Measurements from ENCODE around the gene CFAP221.

Gene CFAP221

DNA sequence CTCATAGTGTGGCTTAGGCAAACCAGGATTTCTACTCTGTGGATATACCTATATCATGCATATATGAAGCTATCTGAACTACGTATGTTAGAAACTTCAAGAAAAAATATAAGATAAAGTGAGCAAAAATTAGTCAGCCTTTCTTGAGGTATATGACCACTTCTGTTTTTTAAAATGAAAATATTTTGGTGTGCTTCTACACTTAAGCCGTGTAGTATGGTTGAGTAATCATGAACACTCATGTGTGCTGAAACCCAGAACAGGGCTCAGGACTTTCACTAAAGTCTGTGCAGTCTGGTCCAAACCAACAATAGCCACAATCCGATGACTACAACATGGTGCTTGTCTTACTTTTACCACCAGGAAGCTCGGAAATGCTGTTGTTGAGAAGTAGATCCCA, 85.9 kb downstream of the CFAP221 start:
- H3K36me3 ChIP-seq (ENCODE audit: low read depth): no peaks in the 10 kb centered on the region
- no peak overlapping the region for H3K27ac ChIP-seq (ENCODE audit: poor library complexity, severe bottlenecking)
- H3K4me3 ChIP-seq (ENCODE audit: severe bottlenecking): no peak overlapping the region
- H3K9me3 ChIP-seq (ENCODE audit: severe bottlenecking): no peaks in the 10 kb centered on the region
- ATAC-seq (ENCODE audit: low read depth): no peak
- TF ChIP-seq, protein P1, sequence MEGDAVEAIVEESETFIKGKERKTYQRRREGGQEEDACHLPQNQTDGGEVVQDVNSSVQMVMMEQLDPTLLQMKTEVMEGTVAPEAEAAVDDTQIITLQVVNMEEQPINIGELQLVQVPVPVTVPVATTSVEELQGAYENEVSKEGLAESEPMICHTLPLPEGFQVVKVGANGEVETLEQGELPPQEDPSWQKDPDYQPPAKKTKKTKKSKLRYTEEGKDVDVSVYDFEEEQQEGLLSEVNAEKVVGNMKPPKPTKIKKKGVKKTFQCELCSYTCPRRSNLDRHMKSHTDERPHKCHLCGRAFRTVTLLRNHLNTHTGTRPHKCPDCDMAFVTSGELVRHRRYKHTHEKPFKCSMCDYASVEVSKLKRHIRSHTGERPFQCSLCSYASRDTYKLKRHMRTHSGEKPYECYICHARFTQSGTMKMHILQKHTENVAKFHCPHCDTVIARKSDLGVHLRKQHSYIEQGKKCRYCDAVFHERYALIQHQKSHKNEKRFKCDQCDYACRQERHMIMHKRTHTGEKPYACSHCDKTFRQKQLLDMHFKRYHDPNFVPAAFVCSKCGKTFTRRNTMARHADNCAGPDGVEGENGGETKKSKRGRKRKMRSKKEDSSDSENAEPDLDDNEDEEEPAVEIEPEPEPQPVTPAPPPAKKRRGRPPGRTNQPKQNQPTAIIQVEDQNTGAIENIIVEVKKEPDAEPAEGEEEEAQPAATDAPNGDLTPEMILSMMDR (IDR thresholded peaks at IDR 0.05; ENCODE audit: poor library complexity, severe bottlenecking): no peak
- no peaks in the 10 kb centered on the region for H3K27me3 ChIP-seq (ENCODE audit: insufficient read depth, poor library complexity, severe bottlenecking)
- no peak for DNase-seq (ENCODE audit: low spot score)
- H3K4me1 ChIP-seq (ENCODE audit: insufficient read depth, poor library complexity, severe bottlenecking): no peaks in the 10 kb centered on the region

DNA sequence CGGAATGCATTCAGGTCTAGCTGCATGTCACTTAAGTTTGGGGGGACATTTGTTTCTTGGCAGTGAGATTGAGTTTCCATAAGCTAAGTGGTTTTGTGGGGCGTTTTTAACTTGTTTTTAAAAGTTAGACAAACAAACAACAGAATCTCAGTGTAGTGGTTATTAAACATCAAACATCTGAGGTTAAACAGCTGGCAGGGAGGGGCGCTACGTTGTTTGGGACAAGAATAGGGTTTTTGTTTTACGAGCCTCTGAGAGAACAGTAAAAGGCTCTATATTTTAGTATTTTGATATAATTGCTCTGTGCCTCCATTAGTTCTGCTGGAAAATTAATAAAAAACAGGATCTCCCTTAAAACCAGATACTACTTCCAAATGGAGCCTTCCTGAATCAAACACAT, 93.1 kb downstream of the CFAP221 start:
- DNase-seq (ENCODE audit: low spot score) (no peak), ATAC-seq (ENCODE audit: low read depth) (no peak)
- H3K9me3 ChIP-seq (ENCODE audit: severe bottlenecking): no peaks in the 10 kb centered on the region
- no peaks in the 10 kb centered on the region for H3K36me3 ChIP-seq (ENCODE audit: low read depth)
- H3K27ac ChIP-seq (ENCODE audit: poor library complexity, severe bottlenecking): no peak overlapping the region
- TF ChIP-seq, protein P1 (IDR thresholded peaks at IDR 0.05; ENCODE audit: poor library complexity, severe bottlenecking): no peak
- H3K27me3 ChIP-seq (ENCODE audit: insufficient read depth, poor library complexity, severe bottlenecking): no peaks in the 10 kb centered on the region
- H3K4me1 ChIP-seq (ENCODE audit: insufficient read depth, poor library complexity, severe bottlenecking): peaks cover 2% of the 10 kb centered on the region
- no peak overlapping the region for H3K4me3 ChIP-seq (ENCODE audit: severe bottlenecking)

DNA sequence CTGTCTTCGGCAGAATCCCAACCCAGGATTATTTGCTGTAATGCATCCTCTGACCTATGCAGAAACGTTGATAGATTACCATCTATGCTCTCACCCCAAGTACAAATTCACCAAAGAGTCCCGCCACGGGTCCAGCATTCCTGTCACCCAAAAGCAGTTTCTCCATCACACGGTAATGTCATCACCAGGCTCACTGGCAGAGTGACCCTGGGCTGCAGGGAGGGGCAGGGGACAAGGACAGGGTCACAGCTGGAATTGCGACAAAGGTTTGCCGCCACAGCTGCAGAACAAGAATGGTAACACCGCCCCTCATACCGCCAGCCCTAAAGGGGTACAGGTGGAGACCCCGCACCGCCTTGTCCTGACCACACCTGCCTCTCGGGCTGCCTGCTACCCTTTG, 94.0 kb downstream of the CFAP221 start:
- H3K27ac ChIP-seq (ENCODE audit: poor library complexity, severe bottlenecking): no peak overlapping the region
- no peaks in the 10 kb centered on the region for H3K27me3 ChIP-seq (ENCODE audit: insufficient read depth, poor library complexity, severe bottlenecking)
- TF ChIP-seq, protein P1 (IDR thresholded peaks at IDR 0.05; ENCODE audit: poor library complexity, severe bottlenecking): no peak
- H3K9me3 ChIP-seq (ENCODE audit: severe bottlenecking): no peaks in the 10 kb centered on the region
- DNase-seq (ENCODE audit: low spot score) (no peak), ATAC-seq (ENCODE audit: low read depth) (no peak)
- no peak overlapping the region for H3K4me3 ChIP-seq (ENCODE audit: severe bottlenecking)
- peaks cover 2% of the 10 kb centered on the region for H3K4me1 ChIP-seq (ENCODE audit: insufficient read depth, poor library complexity, severe bottlenecking)
- H3K36me3 ChIP-seq (ENCODE audit: low read depth): no peaks in the 10 kb centered on the region

DNA sequence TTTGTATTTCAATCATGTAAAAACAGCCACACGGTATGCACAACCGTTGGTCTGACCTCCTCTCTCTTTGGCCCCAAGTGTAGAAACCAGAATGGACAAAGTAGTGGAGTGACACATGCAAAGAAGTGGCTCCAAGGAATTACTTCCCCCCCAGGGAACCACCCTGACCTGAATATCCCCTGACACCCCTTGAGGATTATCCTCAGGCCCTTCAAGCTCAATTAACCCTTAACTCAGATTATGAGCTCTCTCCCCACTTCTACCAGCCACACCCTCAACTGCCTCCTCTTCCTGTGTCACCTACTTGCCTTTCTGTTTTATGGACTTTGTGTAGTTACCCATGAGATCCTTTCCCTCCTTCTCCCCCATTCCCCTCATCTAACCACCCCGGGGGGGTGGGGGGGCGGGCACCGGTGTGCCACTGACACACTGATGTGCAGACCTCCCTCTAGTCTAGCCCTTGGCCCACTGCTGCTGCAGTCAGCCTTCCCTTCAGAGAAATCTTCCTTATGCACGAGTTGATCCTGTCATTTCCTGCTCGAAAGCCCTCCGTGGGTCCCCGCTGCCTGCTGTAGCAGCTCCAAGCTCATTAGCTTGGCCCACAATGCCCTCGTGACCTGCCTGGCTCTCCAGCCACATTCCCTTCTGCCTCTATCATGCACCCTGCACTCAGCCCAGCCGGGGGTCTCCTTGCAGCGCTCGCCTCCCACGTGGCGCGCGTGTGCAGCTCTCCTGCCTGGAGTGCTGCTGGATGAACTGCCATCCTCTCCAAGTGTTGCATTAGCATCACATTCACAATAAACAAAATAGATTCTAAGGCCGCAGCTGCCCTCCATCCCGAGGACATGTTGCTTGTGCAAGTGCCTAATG, 94.7 kb downstream of the CFAP221 start:
- Histone ChIP-seq H3K36me3 (ENCODE audit: low read depth) (no peaks in the 10 kb centered on the region), H3K4me1 (ENCODE audit: insufficient read depth, poor library complexity, severe bottlenecking) (peaks cover 2% of the 10 kb centered on the region), H3K9me3 (ENCODE audit: severe bottlenecking) (no peaks in the 10 kb centered on the region), H3K27me3 (ENCODE audit: insufficient read depth, poor library complexity, severe bottlenecking) (no peaks in the 10 kb centered on the region), H3K27ac (ENCODE audit: poor library complexity, severe bottlenecking) (no peak overlapping the region), H3K4me3 (ENCODE audit: severe bottlenecking) (no peak overlapping the region)
- ATAC-seq (ENCODE audit: low read depth) (no peak), DNase-seq (ENCODE audit: low spot score) (no peak)
- TF ChIP-seq, protein P1 (IDR thresholded peaks at IDR 0.05; ENCODE audit: poor library complexity, severe bottlenecking): no peak
